GM23248 (cell line): Measurements from ENCODE around the gene RNFT2.

Experiments used
- EZH2 ChIP-seq: fragments of 200-600 bp; sonication (generic); IDR thresholded peaks from 2 replicates; pipeline ENCODE4 v1.6.1; 2018; ENCODE audit warnings: antibody characterized with exemption, mild to moderate bottlenecking; ENCODE audit not compliant: insufficient read depth, poor library complexity, severe bottlenecking
- EZH2phosphoT487 ChIP-seq: fragments of 200-600 bp; sonication (generic); IDR thresholded peaks from 2 replicates; pipeline ENCODE4 v1.6.1; 2018; ENCODE audit warnings: antibody characterized with exemption, moderate library complexity, mild to moderate bottlenecking, low read depth; ENCODE audit not compliant: insufficient read depth

DNA sequence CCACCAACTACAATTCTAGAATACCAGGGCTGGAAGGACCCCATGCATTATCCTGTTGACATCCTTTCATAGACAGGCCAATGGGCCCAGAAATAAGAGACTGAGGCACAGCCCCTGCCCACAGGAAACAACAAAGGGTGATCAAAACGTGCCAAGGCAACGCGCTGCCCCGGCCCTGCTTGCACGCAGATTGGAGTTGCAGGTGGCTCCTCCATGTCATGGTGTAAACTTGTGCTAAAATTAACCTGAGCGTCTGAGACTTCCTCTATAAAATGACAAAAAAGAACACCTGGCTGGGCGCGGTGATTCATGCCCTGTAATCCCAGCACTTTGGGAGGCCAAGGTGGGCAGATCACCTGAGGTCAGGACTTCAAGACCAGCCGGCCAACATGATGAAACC is 30.4 kb upstream of the RNFT2 start:
- no peak for TF ChIP-seq EZH2
- no peak for TF ChIP-seq EZH2phosphoT487
